Thymus (tissue), 11 donors: ENCODE data around the gene SEMA4D. TPM values are rescaled to one million over a fixed set of nuclear protein-coding genes. Genes with fewer than 3 reads are reported as not detected.
A peak's percentile ranks its signal among the peaks of the same experiment; 100 is the strongest.
"Not testable (repeated sequence)": the region's sequence is repeated elsewhere in the genome, so short reads cannot be mapped to it uniquely, and the experiment has no call there.

Experiments
- DNase-seq, 9 donors: peaks; one replicate each; pipeline ENCODE4 v3.0.0-alpha.2; 2013; ENCODE audit warnings: low spot score in 9 of 9, low read depth in 6 of 9, missing footprints in 1 of 9
- H3K27ac ChIP-seq, 2 donors: one replicate each; pipeline ENCODE4 v1.5.1; 2013; ENCODE audit warnings: control low read depth in 1 of 2, low read depth in 1 of 2, low read length in 1 of 2, mild to moderate bottlenecking in 1 of 2, moderate library complexity in 1 of 2
- H3K27me3 ChIP-seq, 2 donors: one replicate each; pipeline ENCODE4 v1.5.1; 2013; ENCODE audit warnings: low read length in 1 of 2; ENCODE audit not compliant: control insufficient read depth in 2 of 2, insufficient read depth in 1 of 2
- H3K36me3 ChIP-seq, 2 donors: one replicate each; pipeline ENCODE4 v1.5.1; 2013; ENCODE audit warnings: low read length in 1 of 2, mild to moderate bottlenecking in 1 of 2, moderate library complexity in 1 of 2; ENCODE audit not compliant: control insufficient read depth in 2 of 2, insufficient read depth in 2 of 2
- H3K4me1 ChIP-seq, 2 donors: one replicate each; pipeline ENCODE4 v1.5.1; 2013; ENCODE audit warnings: low read length in 2 of 2; ENCODE audit not compliant: control insufficient read depth in 2 of 2, insufficient read depth in 2 of 2
- H3K4me3 ChIP-seq, 2 donors: one replicate each; pipeline ENCODE4 v1.5.1; 2013; ENCODE audit warnings: low read length in 2 of 2, control low read depth in 1 of 2, mild to moderate bottlenecking in 1 of 2
- H3K9me3 ChIP-seq, 2 donors: one replicate each; pipeline ENCODE4 v1.5.1; 2013; ENCODE audit warnings: low read length in 1 of 2, mild to moderate bottlenecking in 1 of 2; ENCODE audit not compliant: control insufficient read depth in 2 of 2, insufficient read depth in 1 of 2
- WGBS: extraction: QIAGEN DNeasy Blood & Tissue Kit; methylation state at CpG from one replicate; pipeline ENCODE4 v1.1.7; 2013; 5-methylcytosine and 5-hydroxymethylcytosine counted together
- polyA plus RNA-seq: library from polyadenylated mRNA; stranded (reverse); fragments of 200-250 nt; gene quantifications from one replicate; pipeline ENCODE4 v1.2.3, GENCODE V29; 2013
- total RNA-seq: library from RNA; stranded (reverse); fragments of 120-200 nt; gene quantifications from one replicate; pipeline ENCODE4 v1.2.4, GENCODE V29; 2013
- donor health status: healthy.

Gene SEMA4D
- total and polyA plus RNA-seq, 2 donors, result 26.8 to 62.1 TPM

GRCh38 chr9:89482056-89482851 is 15.7 kb downstream of the SEMA4D start:
- Histone ChIP-seq H3K4me1 (peaks cover 64 to 73% of the 10 kb centered on the region in 2 donors), H3K36me3 (peaks cover 6 to 24% of the 10 kb centered on the region in 2 donors), H3K27me3 (no peaks in the 10 kb centered on the region), H3K9me3 (peaks cover 0 to 12% of the 10 kb centered on the region in 2 donors), H3K4me3 (no peak overlapping the region), H3K27ac (peak overlapping the region; percentile 18 to 40)
- 80% methylated on average over 15 of the region's 15 CpGs for WGBS
- no peak for DNase-seq

GRCh38 chr9:89481538-89481915 is 16.4 kb downstream of the SEMA4D start:
- Histone ChIP-seq H3K4me1 (peaks cover 67 to 77% of the 10 kb centered on the region in 2 donors), H3K36me3 (peaks cover 10 to 30% of the 10 kb centered on the region in 2 donors), H3K9me3 (peaks cover 0 to 12% of the 10 kb centered on the region in 2 donors), H3K27me3 (no peaks in the 10 kb centered on the region), H3K27ac (peak overlapping the region in 1 of 2 donors; percentile 19), H3K4me3 (no peak overlapping the region)
- no peak for DNase-seq
- WGBS, result 87% methylated on average over 11 of the region's 11 CpGs

- Histone ChIP-seq H3K27me3 (no peaks in the 10 kb centered on the region), H3K27ac (peak overlapping the region; percentile 35 to 37), H3K9me3 (peaks cover 0 to 12% of the 10 kb centered on the region in 2 donors), H3K4me1 (peaks cover 69 to 81% of the 10 kb centered on the region in 2 donors), H3K4me3 (no peak overlapping the region), H3K36me3 (peaks cover 16 to 34% of the 10 kb centered on the region in 2 donors)
- WGBS, result 76% methylated on average over 15 of the region's 15 CpGs
- no peak for DNase-seq
Measured at GRCh38 chr9:89480825-89481537, 16.9 kb downstream of the SEMA4D start.

- Histone ChIP-seq H3K36me3 (peaks cover 21 to 40% of the 10 kb centered on the region in 2 donors), H3K9me3 (peaks cover 0 to 12% of the 10 kb centered on the region in 2 donors), H3K27ac (peak overlapping the region in 1 of 2 donors; percentile 37), H3K4me1 (peaks cover 75 to 87% of the 10 kb centered on the region in 2 donors)
- not testable (repeated sequence) for DNase-seq, H3K4me3 ChIP-seq, H3K27me3 ChIP-seq
- 95% methylated on average over 27 of the region's 27 CpGs for WGBS
Measured at GRCh38 chr9:89480372-89480771, 17.5 kb downstream of the SEMA4D start.

GRCh38 chr9:89479669-89480011 is 18.3 kb downstream of the SEMA4D start:
- not testable (repeated sequence) for DNase-seq, H3K27me3 ChIP-seq, H3K27ac ChIP-seq, H3K4me3 ChIP-seq
- Histone ChIP-seq H3K36me3 (peaks cover 27 to 47% of the 10 kb centered on the region in 2 donors), H3K4me1 (peaks cover 78 to 92% of the 10 kb centered on the region in 2 donors), H3K9me3 (peaks cover 0 to 14% of the 10 kb centered on the region in 2 donors)
- WGBS, result 59% methylated on average over 17 of the region's 17 CpGs

- H3K4me3 ChIP-seq, result no peak overlapping the region
Measured at GRCh38 chr9:89478821-89479668, 18.9 kb downstream of the SEMA4D start.

GRCh38 chr9:89477811-89478630 is 19.9 kb downstream of the SEMA4D start:
- Histone ChIP-seq H3K27me3 (no peaks in the 10 kb centered on the region), H3K36me3 (peaks cover 27 to 60% of the 10 kb centered on the region in 2 donors), H3K27ac (peak overlapping the region; percentile 79 to 87), H3K4me1 (peaks cover 74 to 87% of the 10 kb centered on the region in 2 donors), H3K9me3 (peaks cover 0 to 15% of the 10 kb centered on the region in 2 donors), H3K4me3 (peak overlapping the region; percentile 5 to 26)
- 34% methylated on average over 9 of the region's 9 CpGs for WGBS
- peak in 5 of 9 donors; percentile 52 to 83 (median 64) for DNase-seq

More at GRCh38 chr9:89478821-89479668, 18.9 kb downstream of the SEMA4D start:
- H3K4me1 ChIP-seq, result peaks cover 78 to 92% of the 10 kb centered on the region in 2 donors
- DNase-seq, result no peak
- H3K9me3 ChIP-seq, result peaks cover 0 to 15% of the 10 kb centered on the region in 2 donors
- H3K27ac ChIP-seq, result peak overlapping the region; percentile 55 to 59
- H3K27me3 ChIP-seq, result no peaks in the 10 kb centered on the region
- WGBS, result 69% methylated on average over 16 of the region's 16 CpGs
- peaks cover 27 to 52% of the 10 kb centered on the region in 2 donors for H3K36me3 ChIP-seq

- peaks cover 30 to 63% of the 10 kb centered on the region in 2 donors for H3K36me3 ChIP-seq
- H3K27ac ChIP-seq, result peak overlapping the region; percentile 79 to 87
- no peak for DNase-seq
- peaks cover 67 to 84% of the 10 kb centered on the region in 2 donors for H3K4me1 ChIP-seq
- 20% methylated on average over 7 of the region's 7 CpGs for WGBS
- no peaks in the 10 kb centered on the region for H3K27me3 ChIP-seq
- H3K9me3 ChIP-seq, result peaks cover 0 to 15% of the 10 kb centered on the region in 2 donors
- peak overlapping the region; percentile 5 to 17 for H3K4me3 ChIP-seq
Measured at GRCh38 chr9:89477384-89477783, 20.5 kb downstream of the SEMA4D start.
